ENCODE measurements around the gene CC2D2B.
"Not testable (repeated sequence)": the region's sequence is repeated elsewhere in the genome, so short reads cannot be mapped to it uniquely, and the experiment has no call there.

The CC2D2B gene

GRCh38 chr10:95909561-95909960 lies 1.8 kb downstream of the CC2D2B start:
- no peak for DNase-seq

- DNase-seq, result not testable (repeated sequence)
These were observed 8.3 kb downstream of the CC2D2B start for GRCh38 chr10:95916039-95916438.

- no peak for DNase-seq
These were observed 13.1 kb downstream of the CC2D2B start for GRCh38 chr10:95920798-95921426.

- no peak for DNase-seq
These were observed 17.3 kb downstream of the CC2D2B start for GRCh38 chr10:95925033-95925432.

- no peak for DNase-seq
These were observed 27.7 kb downstream of the CC2D2B start for GRCh38 chr10:95935429-95935828.

GRCh38 chr10:95941115-95941514 lies 33.3 kb downstream of the CC2D2B start:
- no peak for DNase-seq

GRCh38 chr10:95963202-95963990 lies 55.6 kb downstream of the CC2D2B start:
- no peak for DNase-seq

- no peak for DNase-seq
These were observed 56.2 kb downstream of the CC2D2B start for GRCh38 chr10:95963991-95964389.

DNA sequence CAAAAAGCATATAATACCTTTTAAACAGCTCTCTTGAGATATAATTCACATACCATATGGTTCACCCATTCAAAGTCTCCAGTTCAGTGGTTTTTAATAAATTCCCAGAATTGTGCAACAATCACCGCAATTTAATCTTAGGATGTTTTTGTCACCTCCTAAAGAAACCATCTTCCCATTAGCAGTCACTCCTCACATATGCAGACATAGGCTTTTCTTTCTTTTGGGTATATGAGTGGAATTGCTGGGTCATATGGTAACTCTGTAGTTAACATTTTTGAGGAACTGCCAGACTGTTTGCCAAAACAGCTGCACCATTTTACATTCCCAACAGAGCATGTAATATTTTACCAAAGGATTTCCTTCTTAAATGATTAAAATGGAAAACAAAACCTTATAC lies 57.0 kb downstream of the CC2D2B start:
- DNase-seq, result no peak

DNA sequence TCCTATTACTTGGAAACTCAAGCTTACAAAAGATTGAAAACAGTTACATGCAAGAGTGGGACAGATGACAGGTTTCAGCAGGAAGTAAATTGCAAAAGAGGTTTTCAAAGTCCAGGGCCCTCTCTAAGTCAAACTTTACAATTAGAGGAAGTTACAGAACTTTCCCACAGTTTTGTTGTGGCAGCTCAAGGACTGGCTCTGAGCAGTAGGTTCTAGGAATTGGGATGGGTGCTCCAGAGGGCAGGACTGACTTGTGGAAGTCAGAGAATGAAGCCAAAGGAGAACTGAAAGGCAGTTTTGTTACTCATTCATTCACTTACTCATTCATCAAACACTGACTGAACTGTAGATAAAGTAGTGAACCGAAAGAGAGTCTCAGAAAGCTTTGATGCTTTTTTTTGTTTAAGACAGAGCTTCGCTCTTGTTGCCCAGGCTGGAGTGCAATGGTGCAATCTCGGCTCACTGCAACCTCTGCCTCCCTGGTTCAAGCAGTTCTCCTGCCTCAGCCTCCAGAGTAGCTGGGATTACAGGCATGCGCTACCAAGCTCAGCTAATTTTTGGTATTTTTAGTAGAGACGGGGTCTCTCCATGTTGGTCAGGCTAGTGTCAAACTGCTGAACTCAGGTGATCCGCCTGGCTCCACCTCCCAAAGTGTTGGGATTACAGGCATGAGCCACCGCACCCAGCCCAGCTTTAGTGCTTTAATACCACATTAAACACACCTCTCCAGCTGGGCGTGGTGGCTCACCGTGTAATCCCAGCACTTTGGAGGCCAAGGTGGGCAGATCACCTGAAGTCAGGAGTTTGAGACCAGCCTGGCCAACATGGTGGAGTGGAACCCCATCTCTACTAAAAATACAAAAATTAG lies 68.8 kb downstream of the CC2D2B start:
- DNase-seq, result no peak

GRCh38 chr10:95982200-95982599 lies 74.4 kb downstream of the CC2D2B start:
- DNase-seq, result no peak

DNA sequence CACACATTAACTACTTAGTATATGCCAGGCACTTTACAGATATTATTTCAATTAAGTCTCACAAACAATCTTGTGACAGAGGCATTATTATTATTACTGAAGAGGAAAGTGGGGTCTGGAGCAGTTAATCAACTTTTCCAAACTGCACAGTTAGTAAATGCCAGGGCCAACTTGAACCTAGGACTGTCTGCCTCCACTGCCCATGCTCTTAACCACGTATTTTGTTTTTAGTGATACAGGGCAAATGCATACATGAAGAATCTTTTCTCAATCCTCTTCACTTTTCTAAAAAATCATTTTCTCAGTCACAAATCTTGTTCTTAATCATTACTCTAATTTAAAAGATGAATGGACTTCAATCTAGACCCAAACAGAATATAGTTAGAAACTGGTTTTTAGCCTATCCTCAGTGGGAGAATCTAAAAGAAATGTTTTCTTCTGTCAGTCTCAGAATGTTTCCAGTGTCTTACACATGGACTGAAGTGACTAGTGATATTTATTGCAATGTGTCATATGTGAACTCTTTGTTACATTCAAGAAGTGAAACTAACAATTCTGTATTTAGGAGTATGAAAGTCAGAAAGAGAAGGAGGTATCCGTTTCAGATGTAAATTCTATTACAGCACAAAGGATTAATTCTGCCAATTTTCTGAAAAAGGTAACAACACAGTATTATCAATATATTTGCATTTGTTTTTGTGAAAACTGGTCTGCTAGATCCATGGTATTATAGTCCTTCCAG lies 80.1 kb downstream of the CC2D2B start:
- no peak for DNase-seq

- DNase-seq, result no peak
These were observed 80.9 kb downstream of the CC2D2B start for GRCh38 chr10:95988702-95989101.

DNA sequence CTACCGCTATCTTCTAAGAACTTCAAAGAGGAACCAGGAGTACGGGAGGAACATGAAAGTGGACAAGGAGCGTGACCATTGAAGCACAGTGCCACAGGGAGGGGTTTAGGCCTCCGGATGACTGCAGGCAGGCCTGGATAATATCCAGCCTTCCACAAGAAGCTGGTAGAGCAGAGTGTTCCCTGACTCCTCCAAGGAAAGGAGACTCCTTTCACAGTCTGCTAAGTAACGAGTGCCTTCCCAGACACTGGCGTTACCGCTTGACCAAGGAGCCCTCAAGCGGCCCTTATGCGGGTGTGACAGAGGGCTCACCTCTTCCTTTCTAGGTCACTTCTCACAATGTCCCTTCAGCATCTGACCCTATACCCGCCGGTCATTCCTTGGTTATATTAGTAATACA lies 86.6 kb downstream of the CC2D2B start:
- DNase-seq, result not testable (repeated sequence)

DNA sequence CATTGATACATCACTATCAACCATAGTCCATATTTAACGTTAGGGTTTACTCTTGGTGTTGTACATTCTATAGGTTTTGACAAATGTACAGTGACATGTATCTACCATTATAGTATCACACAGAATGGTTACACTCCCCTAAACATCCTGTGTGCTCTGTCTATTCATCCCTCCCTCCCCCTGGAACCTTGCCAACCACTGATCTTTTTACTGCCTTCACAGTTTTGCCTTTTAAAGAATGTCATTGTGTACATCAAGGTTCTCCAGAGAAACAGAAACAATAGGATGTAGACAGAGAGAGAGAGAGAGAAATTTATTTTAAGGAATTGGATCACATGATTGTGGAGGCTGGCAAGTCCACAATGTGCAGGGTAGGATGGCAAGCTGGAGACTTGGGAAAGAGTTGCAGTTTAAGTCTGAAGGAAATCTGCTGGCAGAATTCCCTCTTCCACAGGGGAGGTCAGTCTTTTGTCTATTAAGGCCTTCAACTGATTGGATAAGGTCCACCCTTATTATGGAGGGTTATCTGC lies 90.5 kb downstream of the CC2D2B start:
- no peak for DNase-seq

DNA sequence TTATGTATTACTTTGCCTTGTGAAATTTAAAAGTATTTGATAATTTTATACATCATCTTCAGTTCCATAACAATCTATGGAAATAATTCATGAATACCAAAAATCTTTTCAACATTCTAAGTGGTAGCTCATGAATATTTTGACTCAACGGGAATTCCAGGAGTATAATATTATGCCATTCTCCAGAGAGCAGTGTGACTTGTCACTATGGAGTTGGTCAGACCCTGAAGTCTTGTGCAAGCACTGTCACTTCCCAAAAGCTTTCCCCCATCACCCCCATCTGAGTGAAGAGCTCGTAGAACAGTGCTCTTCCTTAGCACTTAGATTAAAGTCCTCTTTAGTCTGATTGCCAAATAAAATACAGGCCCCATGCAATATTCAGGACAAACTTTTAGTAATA lies 106.2 kb downstream of the CC2D2B start:
- DNase-seq, result no peak

- DNase-seq, result no peak
These were observed 106.8 kb downstream of the CC2D2B start for GRCh38 chr10:96014473-96015102.

DNA sequence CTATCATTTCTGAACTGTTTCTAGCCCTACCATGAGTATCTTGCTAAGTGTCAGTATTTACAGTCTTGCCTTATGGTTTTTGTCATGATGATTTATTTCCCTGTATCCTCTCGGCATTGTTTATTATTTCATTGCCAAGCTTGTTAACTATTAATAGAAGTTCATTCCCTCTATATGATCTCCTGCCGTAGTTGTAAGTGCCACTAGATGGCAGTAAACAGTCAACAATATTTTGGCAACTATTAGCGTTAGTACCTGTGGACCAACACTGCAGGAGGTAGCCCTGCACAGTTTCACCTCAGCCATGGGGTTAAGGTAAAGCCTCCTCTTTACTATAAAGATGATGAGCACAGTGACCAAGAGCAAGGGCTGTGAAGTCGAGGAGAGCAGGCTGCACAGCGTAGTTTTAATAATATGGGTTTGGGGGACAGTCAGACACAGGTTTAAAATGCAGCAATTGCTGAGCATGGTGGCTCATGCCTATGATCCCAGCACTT lies 109.5 kb downstream of the CC2D2B start:
- DNase-seq, result peak; percentile 2

DNA sequence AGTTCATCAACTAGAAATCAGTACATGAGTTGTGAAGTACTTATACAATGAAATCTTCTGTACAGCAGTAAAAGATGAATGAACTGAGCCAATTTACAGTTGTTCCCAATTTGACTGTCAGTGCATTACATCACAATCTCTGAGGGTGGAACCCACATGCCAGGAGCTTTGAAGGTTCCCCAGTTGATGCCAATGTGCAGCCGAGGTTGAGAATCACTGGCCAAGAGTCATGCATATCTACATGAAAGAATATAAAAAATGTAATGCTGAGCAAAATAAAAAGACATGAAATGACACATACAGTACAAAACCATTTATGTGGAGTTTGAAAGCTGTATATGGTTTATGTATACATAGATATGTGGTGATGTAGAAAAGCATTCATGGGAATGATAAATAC lies 113.6 kb downstream of the CC2D2B start:
- DNase-seq, result no peak

DNA sequence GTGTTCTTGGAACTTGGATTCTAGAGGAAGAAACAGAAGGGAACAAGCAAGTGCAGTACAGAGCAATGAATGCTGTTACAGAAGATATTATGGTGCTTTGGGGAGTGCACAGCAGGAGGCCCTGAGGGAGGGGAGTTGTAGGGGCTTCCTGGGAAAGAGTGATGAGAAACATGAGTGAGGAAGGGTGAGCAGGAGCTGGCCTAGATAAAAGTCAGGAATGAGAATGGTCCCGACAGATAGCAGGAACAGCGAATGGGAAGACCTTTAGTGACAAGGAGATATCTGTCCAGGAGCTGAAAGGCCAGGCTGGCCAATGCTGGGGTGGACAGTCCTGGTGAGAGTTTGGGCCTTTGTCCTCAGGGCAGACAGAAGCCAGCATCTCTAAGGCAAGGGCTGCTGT lies 115.0 kb downstream of the CC2D2B start:
- no peak for DNase-seq

DNA sequence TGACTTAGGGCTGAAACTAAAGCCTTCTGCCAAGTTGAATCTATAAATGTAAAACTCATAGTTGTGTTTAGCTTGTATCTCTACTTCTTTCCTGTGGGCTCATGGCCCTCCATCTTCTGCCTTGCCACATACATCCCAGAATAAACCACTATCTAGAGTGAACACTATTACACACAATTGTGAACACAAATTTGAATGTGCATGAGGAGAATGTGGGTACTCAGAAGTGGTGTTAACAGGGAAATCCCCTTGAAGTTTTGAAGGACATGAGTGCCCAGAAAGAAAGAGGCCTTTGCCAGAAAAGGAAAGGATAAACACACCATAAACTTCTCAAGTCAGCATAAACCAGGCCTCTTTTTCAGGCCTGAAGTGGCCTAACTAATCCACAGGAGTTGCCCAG lies 115.4 kb downstream of the CC2D2B start:
- DNase-seq, result no peak

DNA sequence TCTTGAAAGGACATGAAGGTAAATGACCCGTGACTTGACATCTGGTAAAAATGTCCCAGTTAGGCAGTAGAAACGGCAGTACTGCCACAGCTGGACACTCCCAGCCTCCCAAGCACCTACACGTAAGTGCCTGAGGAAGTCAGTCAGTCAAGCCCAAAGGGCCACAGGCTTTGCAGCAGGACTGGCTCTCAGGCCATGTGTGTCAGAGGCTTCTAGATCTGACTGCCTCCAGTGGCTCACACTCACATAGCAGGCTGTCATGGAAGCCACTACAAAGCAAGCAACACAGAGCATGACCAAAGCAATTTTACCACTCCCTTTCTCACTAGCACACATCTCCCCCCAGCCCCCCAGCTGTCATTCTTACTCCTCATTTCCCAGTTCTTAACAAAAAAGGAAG lies 117.8 kb downstream of the CC2D2B start:
- peak; percentile 9 for DNase-seq
